ENCODE data around the gene PARD6B.
"Not testable (repeated sequence)": the region's sequence is repeated elsewhere in the genome, so short reads cannot be mapped to it uniquely, and the experiment has no call there.

The PARD6B gene

DNA sequence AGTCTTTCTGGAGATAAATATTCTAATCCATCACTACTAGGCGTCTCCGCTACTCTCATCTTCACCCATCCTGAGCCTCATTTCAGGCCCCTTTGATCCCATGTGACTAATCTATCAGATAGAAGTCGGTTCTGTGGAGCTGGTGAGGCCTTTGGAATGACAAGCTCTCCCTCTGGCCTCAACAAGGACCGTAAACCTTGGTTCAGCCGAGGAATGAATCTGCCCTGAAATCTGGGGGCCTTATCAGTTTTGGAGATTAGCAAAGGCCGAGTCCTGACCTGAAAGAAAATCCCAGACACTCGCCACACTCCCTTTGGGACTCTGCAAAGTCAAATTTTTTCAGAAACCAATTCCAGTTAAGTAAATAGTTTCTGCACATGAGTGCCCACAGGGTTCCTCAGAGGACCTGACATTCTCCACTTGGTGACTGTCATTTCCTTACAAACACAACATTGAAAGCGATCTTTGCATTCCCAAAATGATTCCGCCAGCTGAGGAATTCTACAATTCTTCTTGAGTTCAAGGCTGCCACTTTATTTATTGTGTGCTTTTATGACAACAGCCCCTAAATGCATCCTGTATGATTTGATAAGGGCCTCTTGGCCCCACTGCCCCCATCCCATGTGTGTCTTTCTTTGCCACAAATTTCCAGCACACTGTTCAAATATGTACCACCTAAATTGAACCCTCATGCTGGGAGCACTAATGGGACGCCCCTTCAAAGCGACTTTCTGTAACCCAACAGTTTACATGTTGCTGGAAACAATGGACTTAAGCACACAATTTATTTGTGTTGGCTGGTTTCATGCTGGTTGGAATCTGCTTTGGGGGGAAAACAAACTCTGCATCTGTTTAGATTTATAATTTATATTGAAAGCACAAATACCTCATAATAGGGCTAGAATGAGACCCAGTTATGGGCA, 30.1 kb upstream of the PARD6B start:
- DNase-seq: no peak

DNA sequence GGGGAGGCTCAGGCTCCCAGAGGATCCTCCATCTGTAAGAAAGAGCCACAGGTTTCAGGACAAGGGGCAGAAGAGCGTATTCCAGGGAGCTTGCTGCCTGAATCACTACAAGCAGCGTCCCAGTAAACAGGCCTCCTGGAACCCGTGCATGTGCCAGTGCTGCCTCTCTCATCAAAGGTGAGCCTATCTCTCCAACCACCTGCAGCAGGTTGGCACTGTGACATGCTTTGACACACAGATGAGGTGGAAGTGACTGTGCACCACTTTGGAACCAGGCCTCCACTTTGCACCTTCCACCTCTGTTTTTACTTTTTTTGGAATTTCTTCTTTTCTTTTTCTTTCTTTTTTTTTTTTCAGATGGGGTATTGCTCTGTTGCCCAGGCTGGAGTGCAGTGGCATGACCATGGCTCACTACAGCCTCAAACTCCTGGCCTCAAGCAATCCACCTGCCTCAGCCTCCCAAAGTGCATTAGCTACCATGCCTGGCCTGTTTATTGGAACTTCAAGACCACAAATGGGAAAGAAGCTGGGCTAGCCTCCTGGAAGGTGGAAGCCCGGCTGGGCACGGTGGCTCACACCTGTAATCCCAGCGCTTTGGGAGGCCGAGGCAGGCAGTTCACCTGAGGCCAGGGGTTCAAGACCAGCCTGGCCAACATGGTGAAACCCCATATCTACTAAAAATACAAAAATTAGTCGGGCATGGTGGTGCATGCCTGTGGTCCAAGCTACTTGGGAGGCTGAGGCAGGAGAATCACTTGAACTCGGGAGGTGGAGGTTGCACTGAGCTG, 27.5 kb upstream of the PARD6B start:
- not testable (repeated sequence) for H3K4me3 ChIP-seq (ENCODE audit: low read depth, low read length); H3K36me3 ChIP-seq; H3K27me3 ChIP-seq (ENCODE audit: insufficient read depth, low read depth, severe bottlenecking); DNase-seq; H3K27ac ChIP-seq; H3K9me3 ChIP-seq (ENCODE audit: severe bottlenecking)

More for the DNA sequence above, 30.1 kb upstream of the PARD6B start:
- H3K27ac ChIP-seq: no peak overlapping the region
- TF ChIP-seq CTCF (IDR thresholded peaks at IDR 0.05; ENCODE audit: low read depth, low read length): no peak
- H3K36me3 ChIP-seq: no peaks in the 10 kb centered on the region
- no peaks in the 10 kb centered on the region for H3K27me3 ChIP-seq (ENCODE audit: insufficient read depth, low read depth, severe bottlenecking)
- H3K4me3 ChIP-seq (ENCODE audit: low read depth, low read length): no peak overlapping the region
- no peaks in the 10 kb centered on the region for H3K9me3 ChIP-seq (ENCODE audit: severe bottlenecking)

DNA sequence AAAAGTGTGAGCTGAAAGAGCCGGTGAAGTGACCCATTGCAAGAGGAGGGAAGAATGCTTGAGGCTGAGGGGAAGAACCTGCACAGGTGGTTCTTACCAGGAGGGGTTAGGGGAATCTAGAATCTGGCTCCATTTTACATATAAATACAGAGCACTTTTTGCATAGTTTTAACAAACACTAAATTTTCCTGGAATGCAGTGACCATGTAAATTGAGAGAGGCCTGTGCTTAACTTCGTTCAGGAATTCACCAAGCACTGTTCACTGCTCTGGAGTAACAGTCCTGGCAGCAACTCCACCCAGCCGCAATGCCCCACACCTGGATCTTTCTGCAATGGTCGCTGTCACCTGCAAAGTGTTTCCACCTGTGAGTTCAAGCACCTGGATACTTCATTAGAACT, 26.9 kb upstream of the PARD6B start:
- Histone ChIP-seq H3K9me3 (ENCODE audit: severe bottlenecking) (no peaks in the 10 kb centered on the region), H3K27ac (no peak overlapping the region), H3K36me3 (no peaks in the 10 kb centered on the region), H3K4me3 (ENCODE audit: low read depth, low read length) (no peak overlapping the region), H3K27me3 (ENCODE audit: insufficient read depth, low read depth, severe bottlenecking) (no peaks in the 10 kb centered on the region)
- no peak for DNase-seq
- TF ChIP-seq CTCF (IDR thresholded peaks at IDR 0.05; ENCODE audit: low read depth, low read length): no peak

- Histone ChIP-seq H3K36me3 (no peaks in the 10 kb centered on the region), H3K4me3 (ENCODE audit: low read depth, low read length) (no peak overlapping the region), H3K9me3 (ENCODE audit: severe bottlenecking) (no peaks in the 10 kb centered on the region), H3K27me3 (ENCODE audit: insufficient read depth, low read depth, severe bottlenecking) (no peaks in the 10 kb centered on the region), H3K27ac (no peak overlapping the region)
- TF ChIP-seq CTCF (IDR thresholded peaks at IDR 0.05; ENCODE audit: low read depth, low read length): no peak
- no peak for DNase-seq
These were observed 26.4 kb upstream of the PARD6B start for GRCh38 chr20:50704971-50705370.

DNA sequence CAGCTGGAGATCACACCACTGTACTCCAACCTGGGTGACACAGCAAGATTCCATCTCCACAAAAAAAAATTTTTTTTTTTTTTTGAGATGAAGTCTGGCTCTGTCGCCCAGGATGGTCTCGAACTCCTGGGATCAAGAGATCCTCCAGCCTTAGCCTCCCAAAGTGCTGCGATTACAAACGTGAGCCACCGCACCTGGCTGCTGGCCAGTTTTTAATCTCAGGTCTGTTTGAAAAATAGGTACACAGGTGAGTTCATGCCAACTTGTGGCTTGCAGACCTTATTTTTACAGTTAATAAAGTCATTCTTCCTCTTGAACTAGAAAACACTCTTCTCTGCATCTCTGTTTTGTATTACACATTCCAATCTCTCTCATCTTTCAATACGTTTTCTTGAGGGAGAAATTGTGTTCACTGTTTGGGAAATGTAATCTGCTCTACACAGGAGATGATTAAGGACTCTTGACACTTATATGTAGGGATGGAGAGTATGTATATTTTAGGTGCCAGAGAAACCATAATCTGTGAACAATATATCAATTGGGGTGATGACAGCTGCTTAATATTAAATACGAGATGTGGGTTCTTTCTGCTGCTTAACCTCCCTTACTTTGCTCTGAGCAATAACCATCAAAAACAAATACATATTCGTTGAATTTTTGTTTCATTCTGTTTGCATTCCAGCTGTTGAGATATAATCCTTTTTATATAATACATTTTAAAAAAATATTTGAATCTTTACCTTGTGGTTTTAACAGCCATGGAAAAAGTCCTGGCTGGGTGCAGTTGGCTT, 22.3 kb upstream of the PARD6B start:
- Histone ChIP-seq H3K36me3 (no peaks in the 10 kb centered on the region), H3K4me3 (ENCODE audit: low read depth, low read length) (no peak overlapping the region), H3K27me3 (ENCODE audit: insufficient read depth, low read depth, severe bottlenecking) (no peaks in the 10 kb centered on the region), H3K9me3 (ENCODE audit: severe bottlenecking) (no peaks in the 10 kb centered on the region), H3K27ac (no peak overlapping the region)
- TF ChIP-seq CTCF (IDR thresholded peaks at IDR 0.05; ENCODE audit: low read depth, low read length): no peak
- DNase-seq: no peak

GRCh38 chr20:50709636-50709973, 21.8 kb upstream of the PARD6B start:
- no peak overlapping the region for H3K27ac ChIP-seq
- H3K36me3 ChIP-seq: no peaks in the 10 kb centered on the region
- H3K4me3 ChIP-seq (ENCODE audit: low read depth, low read length): no peak overlapping the region
- no peaks in the 10 kb centered on the region for H3K9me3 ChIP-seq (ENCODE audit: severe bottlenecking)
- no peak for DNase-seq
- no peaks in the 10 kb centered on the region for H3K27me3 ChIP-seq (ENCODE audit: insufficient read depth, low read depth, severe bottlenecking)
- no peak for TF ChIP-seq CTCF (IDR thresholded peaks at IDR 0.05; ENCODE audit: low read depth, low read length)

Data from WERI-Rb-1 (cell line).